ENCODE results near the gene KDM2A.

Gene KDM2A

DNA sequence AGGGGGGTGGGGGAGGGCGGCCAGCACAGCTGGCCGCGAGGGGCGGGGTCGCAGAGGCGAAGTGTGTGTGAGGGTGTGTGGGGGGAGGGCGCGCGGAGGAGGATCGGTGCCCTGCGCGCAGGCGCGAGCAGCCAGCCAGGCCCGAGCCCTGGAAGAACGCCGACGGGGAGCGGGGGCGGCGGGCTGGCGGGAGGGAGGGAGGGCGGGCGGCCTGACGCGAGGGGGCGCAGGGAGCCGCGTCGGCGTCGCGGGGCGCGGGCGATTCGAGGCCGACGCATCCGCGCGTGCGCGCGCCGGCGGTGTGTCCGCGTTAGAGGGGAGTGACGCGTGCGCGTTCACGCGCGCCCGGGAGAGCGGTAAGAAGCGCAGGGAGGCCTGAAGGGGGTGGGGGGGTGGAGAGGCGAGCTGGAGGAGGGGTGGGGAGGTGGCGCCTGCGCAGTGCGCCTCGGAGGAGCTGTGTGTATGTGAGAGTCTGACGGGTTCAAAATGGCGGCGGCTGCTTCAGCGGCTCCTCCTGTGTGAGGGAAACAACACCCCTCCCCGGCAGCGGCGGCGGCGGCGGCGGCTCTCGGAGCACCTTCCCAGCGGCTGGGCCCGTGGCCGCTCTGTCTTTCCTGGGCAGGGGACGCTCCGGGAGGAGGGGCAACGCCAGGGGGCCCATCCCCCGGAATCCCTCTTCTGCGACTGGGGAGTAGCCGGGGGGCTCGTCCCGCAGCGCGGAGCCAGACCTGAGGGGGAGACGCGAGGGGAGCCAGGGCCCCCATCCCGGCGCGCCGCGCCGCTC, at the start of gene KDM2A:
Gene KDM2A (plus strand): TSS at position 463 of the 784 bp plus-strand sequence. CDS start 2,054 bp downstream, outside the sequence.
- Histone ChIP-seq H3K9me3 (ENCODE audit: insufficient read depth, low read depth, low read length) (no peaks in the 10 kb centered on the region), H3K9me2 (replicated peaks; ENCODE audit: low read depth, low read length) (no peaks in the 10 kb centered on the region), H2AFZ (ENCODE audit: low read length) (peak within 1 kb of the TSS; percentile 83), H3F3A (ENCODE audit: low read depth) (0 out of 2 replicates have a peak, but pooled peaks cover 4% of the 10 kb centered on the region), H3K27me3 (ENCODE audit: insufficient read depth, low read length, poor library complexity, severe bottlenecking) (no peaks in the 10 kb centered on the region), H3K4me1 (ENCODE audit: insufficient read depth, low read length, poor library complexity, severe bottlenecking) (peaks cover 43% of the 10 kb centered on the region), H3K4me3 (ENCODE audit: low read length, poor library complexity, severe bottlenecking) (peak within 1 kb of the TSS; percentile 99), H3K36me3 (ENCODE audit: insufficient read depth, low read length) (no peaks in the 10 kb centered on the region), H4K20me1 (ENCODE audit: insufficient read depth, low read length, poor library complexity, severe bottlenecking) (peaks cover 38% of the 10 kb centered on the region), H3K4me2 (ENCODE audit: low read depth, low read length, poor library complexity, severe bottlenecking) (peak within 1 kb of the TSS; percentile 92), H3K9ac (ENCODE audit: low read depth, low read length, poor library complexity, severe bottlenecking) (peak within 1 kb of the TSS; percentile 94), H3K79me2 (ENCODE audit: insufficient read depth, low read length) (peaks cover 52% of the 10 kb centered on the region)
- TF ChIP-seq CTCF (conservative IDR thresholded peaks at IDR 0.05; ENCODE audit: low read length): no peak
- no peak for TF ChIP-seq EZH2phosphoT487 (IDR thresholded peaks at IDR 0.05; ENCODE audit: borderline replicate concordance)

GRCh38 chr11:67071420-67072284, 47.4 kb upstream of the KDM2A start:
- H2AFZ ChIP-seq (ENCODE audit: low read length): no peak overlapping the region
- H3K9me3 ChIP-seq (ENCODE audit: insufficient read depth, low read depth, low read length): no peaks in the 10 kb centered on the region
- H3F3A ChIP-seq (ENCODE audit: low read depth): no peaks in the 10 kb centered on the region
- H3K27me3 ChIP-seq (ENCODE audit: insufficient read depth, low read length, poor library complexity, severe bottlenecking): no peaks in the 10 kb centered on the region
- no peaks in the 10 kb centered on the region for H3K79me2 ChIP-seq (ENCODE audit: insufficient read depth, low read length)
- no peaks in the 10 kb centered on the region for H3K4me1 ChIP-seq (ENCODE audit: insufficient read depth, low read length, poor library complexity, severe bottlenecking)
- H3K9ac ChIP-seq (ENCODE audit: low read depth, low read length, poor library complexity, severe bottlenecking): no peak overlapping the region
- H3K36me3 ChIP-seq (ENCODE audit: insufficient read depth, low read length): no peaks in the 10 kb centered on the region
- no peaks in the 10 kb centered on the region for H4K20me1 ChIP-seq (ENCODE audit: insufficient read depth, low read length, poor library complexity, severe bottlenecking)
- H3K4me3 ChIP-seq (ENCODE audit: low read length, poor library complexity, severe bottlenecking): no peak overlapping the region
- no peak overlapping the region for H3K4me2 ChIP-seq (ENCODE audit: low read depth, low read length, poor library complexity, severe bottlenecking)
- no peaks in the 10 kb centered on the region for H3K9me2 ChIP-seq (replicated peaks; ENCODE audit: low read depth, low read length)
- peak; percentile 75 for TF ChIP-seq CTCF (conservative IDR thresholded peaks at IDR 0.05; ENCODE audit: low read length)
- no peak for TF ChIP-seq EZH2phosphoT487 (IDR thresholded peaks at IDR 0.05; ENCODE audit: borderline replicate concordance)

GRCh38 chr11:67072295-67072694, 46.8 kb upstream of the KDM2A start:
- H3K4me3 ChIP-seq (ENCODE audit: low read length, poor library complexity, severe bottlenecking): no peak overlapping the region
- H3K4me1 ChIP-seq (ENCODE audit: insufficient read depth, low read length, poor library complexity, severe bottlenecking): no peaks in the 10 kb centered on the region
- H4K20me1 ChIP-seq (ENCODE audit: insufficient read depth, low read length, poor library complexity, severe bottlenecking): no peaks in the 10 kb centered on the region
- H3F3A ChIP-seq (ENCODE audit: low read depth): no peaks in the 10 kb centered on the region
- no peak overlapping the region for H2AFZ ChIP-seq (ENCODE audit: low read length)
- no peak overlapping the region for H3K9ac ChIP-seq (ENCODE audit: low read depth, low read length, poor library complexity, severe bottlenecking)
- H3K4me2 ChIP-seq (ENCODE audit: low read depth, low read length, poor library complexity, severe bottlenecking): no peak overlapping the region
- TF ChIP-seq CTCF (conservative IDR thresholded peaks at IDR 0.05; ENCODE audit: low read length): no peak
- no peak for TF ChIP-seq EZH2phosphoT487 (IDR thresholded peaks at IDR 0.05; ENCODE audit: borderline replicate concordance)
- H3K9me2 ChIP-seq (replicated peaks; ENCODE audit: low read depth, low read length): no peaks in the 10 kb centered on the region
- no peaks in the 10 kb centered on the region for H3K36me3 ChIP-seq (ENCODE audit: insufficient read depth, low read length)
- no peaks in the 10 kb centered on the region for H3K79me2 ChIP-seq (ENCODE audit: insufficient read depth, low read length)
- no peaks in the 10 kb centered on the region for H3K9me3 ChIP-seq (ENCODE audit: insufficient read depth, low read depth, low read length)
- no peaks in the 10 kb centered on the region for H3K27me3 ChIP-seq (ENCODE audit: insufficient read depth, low read length, poor library complexity, severe bottlenecking)
